GM18526 (cell line): Measurements from ENCODE around the gene PRAMEF1.
"Not testable (repeated sequence)": the region's sequence is repeated elsewhere in the genome, so short reads cannot be mapped to it uniquely, and the experiment has no call there.

Source experiments
- POLR2A ChIP-seq: IDR thresholded peaks from 3 replicates; pipeline ENCODE4 v1.6.1; 2011; ENCODE audit not compliant: insufficient read length; ENCODE audit errors: extremely low read depth

Gene PRAMEF1

GRCh38 chr1:12770620-12771019, 20.6 kb upstream of the PRAMEF1 start:
- no peak for TF ChIP-seq POLR2A

- TF ChIP-seq POLR2A = no peak
These were observed 20.0 kb upstream of the PRAMEF1 start for GRCh38 chr1:12771186-12771585.

GRCh38 chr1:12772520-12772919, 18.7 kb upstream of the PRAMEF1 start:
- TF ChIP-seq POLR2A = no peak

DNA sequence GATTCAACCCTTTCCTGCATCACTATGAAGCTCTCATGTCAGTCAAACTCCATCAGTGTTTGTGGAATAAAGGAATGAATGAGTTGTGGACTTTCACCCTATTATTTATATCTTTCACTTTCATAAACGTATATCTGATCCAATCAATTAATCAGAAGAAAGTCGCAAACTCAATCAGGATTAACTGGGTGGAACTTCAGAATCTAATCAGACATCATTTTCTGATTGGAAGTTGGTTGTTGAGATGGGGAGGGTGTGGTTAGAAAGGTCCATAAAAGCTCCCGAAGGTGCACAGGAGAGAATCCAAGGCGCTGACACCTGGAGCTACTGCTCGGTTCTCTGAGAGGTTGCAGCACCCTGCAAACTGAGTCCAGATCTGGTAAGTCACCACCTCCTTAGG, 17.8 kb upstream of the PRAMEF1 start, which contains the start of gene PRAMEF12:
TSS of gene PRAMEF12 (plus strand) at position 301 of the 400 bp plus-strand sequence. CDS start 1,130 bp downstream, outside the sequence.
- TF ChIP-seq POLR2A = no peak

DNA sequence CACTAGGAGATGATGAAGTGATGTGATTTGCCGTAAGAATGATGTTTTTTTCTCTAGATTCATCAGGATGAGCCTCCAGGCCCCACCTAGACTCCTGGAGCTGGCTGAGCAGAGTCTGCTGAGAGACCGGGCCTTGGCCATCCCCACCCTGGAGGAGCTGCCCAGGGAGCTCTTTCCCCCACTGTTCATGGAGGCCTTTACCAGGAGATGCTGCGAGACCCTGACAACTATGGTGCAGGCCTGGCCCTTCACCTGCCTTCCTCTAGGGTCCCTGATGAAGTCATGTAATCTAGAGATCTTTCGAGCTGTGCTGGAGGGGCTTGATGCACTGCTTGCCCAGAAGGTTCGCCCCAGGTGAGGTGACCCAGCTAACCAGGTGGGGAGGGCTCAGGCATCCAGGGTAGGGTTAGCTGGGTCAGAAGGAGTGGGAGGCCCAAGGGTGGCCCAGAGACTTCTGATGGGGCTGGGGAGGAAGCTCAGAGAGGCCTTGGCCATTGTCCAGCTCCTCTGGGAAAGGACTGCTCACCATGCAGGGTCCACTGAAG, 16.3 kb upstream of the PRAMEF1 start:
- TF ChIP-seq POLR2A = no peak

DNA sequence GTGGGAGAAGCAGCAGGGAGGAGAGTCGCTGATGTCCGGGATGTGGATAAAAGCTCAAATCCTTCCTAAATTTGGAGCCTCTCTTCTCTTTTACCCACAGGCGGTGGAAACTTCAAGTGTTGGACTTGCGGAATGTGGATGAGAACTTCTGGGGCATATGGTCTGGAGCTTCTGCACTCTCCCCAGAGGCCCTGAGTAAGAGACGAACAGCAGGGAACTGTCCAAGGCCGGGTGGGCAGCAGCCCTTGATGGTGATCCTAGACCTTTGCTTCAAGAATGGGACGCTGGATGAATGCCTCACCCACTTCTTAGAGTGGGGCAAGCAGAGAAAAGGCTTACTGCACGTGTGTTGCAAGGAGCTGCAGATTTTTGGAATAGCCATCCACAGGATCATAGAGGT, 15.8 kb upstream of the PRAMEF1 start:
- no peak for TF ChIP-seq POLR2A

- no peak for TF ChIP-seq POLR2A
These were observed 14.2 kb upstream of the PRAMEF1 start for GRCh38 chr1:12776801-12777557.

DNA sequence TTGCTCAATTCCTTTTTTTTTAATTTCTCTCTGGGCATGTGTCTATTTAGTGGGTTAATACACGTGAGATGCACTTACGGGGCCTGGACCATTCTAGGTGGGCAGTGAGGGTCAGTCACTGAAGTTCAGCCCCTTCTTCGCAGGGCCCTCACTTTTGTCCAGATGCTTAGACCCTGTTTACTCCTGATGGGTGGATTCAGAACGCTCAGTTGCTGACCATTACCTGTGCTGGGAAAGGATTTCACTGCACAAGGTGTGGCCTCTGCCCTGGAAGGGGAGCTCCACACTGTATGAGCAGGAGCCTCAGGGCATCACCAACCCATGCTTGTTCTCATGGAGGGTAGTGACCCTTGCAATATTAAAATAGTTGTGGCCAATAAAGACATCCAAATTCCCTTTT, 13.1 kb upstream of the PRAMEF1 start:
- TF ChIP-seq POLR2A = no peak

- TF ChIP-seq POLR2A = no peak
These were observed 12.3 kb upstream of the PRAMEF1 start for GRCh38 chr1:12778907-12779306.

DNA sequence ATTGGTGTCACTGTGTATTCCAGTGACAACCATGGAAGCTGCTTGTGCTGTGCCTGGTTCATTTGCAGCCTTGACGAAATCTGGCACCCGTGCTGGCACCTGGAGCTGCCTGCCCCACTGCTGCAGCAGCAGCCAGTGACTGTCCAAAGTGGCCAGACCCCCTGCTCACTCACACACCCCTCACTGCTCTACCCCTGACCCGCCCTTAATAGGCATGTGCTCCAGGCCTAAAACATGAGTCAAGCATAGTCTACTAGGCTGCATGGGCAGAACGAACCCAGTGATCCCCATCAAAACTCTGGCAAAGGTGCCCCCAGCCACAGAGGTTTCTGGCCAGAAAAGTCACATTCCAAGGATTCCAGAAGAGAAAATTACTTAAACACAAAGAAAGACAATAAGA, 7.7 kb downstream of the PRAMEF1 start:
- no peak for TF ChIP-seq POLR2A

- TF ChIP-seq POLR2A = no peak
These were observed 8.5 kb downstream of the PRAMEF1 start for GRCh38 chr1:12799730-12800129.

- TF ChIP-seq POLR2A = no peak
These were observed 18.7 kb downstream of the PRAMEF1 start for GRCh38 chr1:12809933-12810332.

- TF ChIP-seq POLR2A = no peak
These were observed 19.7 kb downstream of the PRAMEF1 start for GRCh38 chr1:12810691-12811408.

DNA sequence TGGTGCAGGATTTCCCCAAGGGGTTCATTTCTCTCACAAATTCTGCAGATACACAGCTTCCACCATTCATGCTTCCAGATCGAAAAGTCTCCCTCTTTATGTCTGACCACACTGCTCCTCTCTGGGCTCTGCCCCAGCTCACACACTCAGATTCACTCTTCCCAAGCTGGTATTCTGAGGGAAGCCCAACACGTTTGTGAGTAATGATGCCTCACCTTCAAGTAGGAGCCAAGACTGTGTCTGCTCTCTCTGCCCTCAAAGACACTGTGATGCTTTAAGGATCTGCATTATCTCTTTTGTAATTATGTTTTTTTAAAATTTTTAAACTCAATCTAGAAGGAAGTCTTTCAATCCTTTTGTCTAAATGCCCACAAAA, 20.2 kb downstream of the PRAMEF1 start:
- TF ChIP-seq POLR2A = no peak

GRCh38 chr1:12831310-12831709, 40.1 kb downstream of the PRAMEF1 start, which contains the start of gene PRAMEF11:
PRAMEF11 (minus strand) TSS chr1:12831410; CDS start chr1:12828789, 2,621 bp downstream.
- not testable (repeated sequence) for TF ChIP-seq POLR2A
